ENCODE measurements around the gene PGBD4.

- no peak for TF ChIP-seq CTCF (IDR thresholded peaks at IDR 0.05)
- TF ChIP-seq POLR2A (IDR thresholded peaks at IDR 0.05), result no peak
Observed at GRCh38 chr15:34132881-34133280, 31.0 kb downstream of the PGBD4 start.

Measured in right lobe of liver (tissue), 4 donors.